GM23338 (cell line): Measurements from ENCODE around the gene CACNA2D3. TPM values are rescaled to one million over a fixed set of nuclear protein-coding genes. Genes with fewer than 3 reads are reported as not detected.

Experiments used
- ATAC-seq: fragments of 200-7000 bp; cut with Tn5 transposase; 3 replicates; pipeline ENCODE4 v1.9.1; 2020
- DNase-seq: peaks from one replicate; pipeline ENCODE4 v3.0.0-alpha.2; 2015; ENCODE audit warnings: low spot score
- H2AFZ ChIP-seq: fragments of 200-600 bp; sonication (generic); 2 replicates; pipeline ENCODE4 v1.8.0; 2016; ENCODE audit warnings: antibody characterized with exemption, mild to moderate bottlenecking, moderate library complexity
- H3F3A ChIP-seq: fragments of 200-600 bp; sonication (generic); replicated peaks from 2 replicates; pipeline ENCODE4 v1.8.0; 2017; ENCODE audit warnings: antibody characterized with exemption, mixed run types, low read depth
- H3K27ac ChIP-seq: fragments of 200-600 bp; sonication (generic); 2 replicates; pipeline ENCODE4 v1.6.1; 2016; ENCODE audit warnings: low read depth
- H3K27me3 ChIP-seq: fragments of 200-600 bp; sonication (generic); 2 replicates; pipeline ENCODE4 v1.8.0; 2016; ENCODE audit warnings: mild to moderate bottlenecking, mixed run types, moderate library complexity; ENCODE audit not compliant: insufficient read depth
- H3K36me3 ChIP-seq: fragments of 200-600 bp; sonication (generic); 2 replicates; pipeline ENCODE4 v1.8.0; 2016; ENCODE audit warnings: mild to moderate bottlenecking; ENCODE audit not compliant: insufficient read depth
- H3K4me1 ChIP-seq: fragments of 200-600 bp; sonication (generic); 2 replicates; pipeline ENCODE4 v1.8.0; 2016; ENCODE audit warnings: mild to moderate bottlenecking, moderate library complexity; ENCODE audit not compliant: insufficient read depth
- H3K4me2 ChIP-seq: fragments of 200-600 bp; sonication (generic); 2 replicates; pipeline ENCODE4 v1.7.1; 2017; ENCODE audit warnings: mixed run types
- H3K4me3 ChIP-seq: fragments of 200-600 bp; sonication (generic); 2 replicates; pipeline ENCODE4 v1.6.1; 2016; ENCODE audit warnings: mixed run types
- H3K79me2 ChIP-seq: fragments of 200-600 bp; sonication (generic); replicated peaks from 2 replicates; pipeline ENCODE4 v1.8.0; 2017; ENCODE audit warnings: mild to moderate bottlenecking; ENCODE audit not compliant: insufficient read depth
- H3K9me2 ChIP-seq: fragments of 200-600 bp; sonication (generic); 2 replicates; pipeline ENCODE4 v1.8.0; 2017; ENCODE audit not compliant: insufficient read depth
- H4K20me1 ChIP-seq: fragments of 200-600 bp; sonication (generic); replicated peaks from 2 replicates; pipeline ENCODE4 v1.8.0; 2017; ENCODE audit warnings: mild to moderate bottlenecking; ENCODE audit not compliant: insufficient read depth
- H3K27ac Mint-ChIP-seq: 2 replicates; pipeline ENCODE4 v1.8.0; 2020; ENCODE audit warnings: inconsistent platforms, mild to moderate bottlenecking, moderate library complexity, mixed read lengths
- H3K27me3 Mint-ChIP-seq: 3 replicates; pipeline ENCODE4 v1.8.0; 2022; ENCODE audit warnings: low read depth, mild to moderate bottlenecking, moderate library complexity, mixed read lengths, inconsistent platforms; ENCODE audit not compliant: insufficient read depth, poor library complexity
- H3K36me3 Mint-ChIP-seq: 3 replicates; pipeline ENCODE4 v1.8.0; 2021; ENCODE audit warnings: low read depth, mild to moderate bottlenecking, inconsistent platforms, moderate library complexity, mixed read lengths
- H3K4me1 Mint-ChIP-seq: 3 replicates; pipeline ENCODE4 v1.8.0; 2020; ENCODE audit warnings: mild to moderate bottlenecking, inconsistent platforms, mixed read lengths
- H3K4me3 Mint-ChIP-seq: 3 replicates; pipeline ENCODE4 v1.8.0; 2021; ENCODE audit warnings: moderate library complexity, mild to moderate bottlenecking, inconsistent platforms, mixed read lengths
- H3K9me3 Mint-ChIP-seq: 3 replicates; pipeline ENCODE4 v1.8.0; 2020; ENCODE audit warnings: moderate library complexity, mild to moderate bottlenecking, inconsistent platforms, mixed read lengths
- CREB1 ChIP-seq: fragments of 250-450 bp; sonication (Bioruptor Pico); IDR thresholded peaks from 2 replicates; pipeline ENCODE4 v1.5.0; 2020; ENCODE audit warnings: low read depth, mild to moderate bottlenecking, moderate library complexity
- EZH2 ChIP-seq: fragments of 200-600 bp; sonication (generic); IDR thresholded peaks from one replicate; pipeline ENCODE4 v1.8.0; 2017; ENCODE audit warnings: antibody characterized with exemption, mild to moderate bottlenecking, low read depth; ENCODE audit not compliant: unreplicated experiment
- EZH2phosphoT487 ChIP-seq: fragments of 200-600 bp; sonication (generic); IDR thresholded peaks from one replicate; pipeline ENCODE4 v1.8.1; 2018; ENCODE audit warnings: antibody characterized with exemption; ENCODE audit not compliant: unreplicated experiment
- JUNB ChIP-seq: IDR thresholded peaks from one replicate; pipeline ENCODE4 v1.6.1; 2016; ENCODE audit warnings: antibody characterized with exemption; ENCODE audit not compliant: unreplicated experiment
- NANOG ChIP-seq: IDR thresholded peaks from 2 replicates; pipeline ENCODE4 v1.6.1; 2016; ENCODE audit warnings: antibody characterized with exemption, borderline replicate concordance
- POLR2AphosphoS5 ChIP-seq: IDR thresholded peaks from 2 replicates; pipeline ENCODE4 v1.6.1; 2016; ENCODE audit warnings: antibody characterized with exemption, low read depth
- STAT1 ChIP-seq: IDR thresholded peaks from one replicate; pipeline ENCODE4 v1.6.1; 2016; ENCODE audit warnings: antibody characterized with exemption; ENCODE audit not compliant: unreplicated experiment
- ZNF114 ChIP-seq: fragments of 250-450 bp; sonication (Bioruptor Pico); IDR thresholded peaks from 2 replicates; pipeline ENCODE4 v1.5.0; 2020; ENCODE audit warnings: mild to moderate bottlenecking, moderate library complexity
- ZNF331 ChIP-seq: fragments of 250-450 bp; sonication (Bioruptor Pico); IDR thresholded peaks from 2 replicates; pipeline ENCODE4 v1.5.0; 2020; ENCODE audit warnings: low read depth, mild to moderate bottlenecking, moderate library complexity
- polyA plus RNA-seq: library from polyadenylated mRNA; unstranded; fragments of >200 nt; fragmentation: Nextera tagmentation; extraction: Ambion mirVana; gene quantifications from 2 replicates; pipeline ENCODE4 v1.2.1, GENCODE V29; 2016
- total RNA-seq: library from RNA; depleted of rRNA; stranded (reverse); fragments of >200 nt; shearing (Covaris generic); gene quantifications from 2 replicates; pipeline ENCODE4 v1.2.3, GENCODE V29; 2014
- TF ChIP-seq, protein P1 (sequence below): IDR thresholded peaks from one replicate; pipeline ENCODE4 v1.6.1; 2018; ENCODE audit warnings: antibody characterized with exemption; ENCODE audit not compliant: unreplicated experiment
- TF ChIP-seq, protein P2 (sequence below), 2 experiments: fragments of 200-600 bp in 1 of 2; sonication (generic) in 1 of 2; conservative IDR thresholded peaks; 2 replicates each; pipeline versions ENCODE4 v1.5.1 to v1.6.1; 2016 to 2017; ENCODE audit warnings: antibody characterized with exemption in 2 of 2, low read depth in 2 of 2, mild to moderate bottlenecking in 2 of 2, moderate library complexity in 1 of 2
- TF ChIP-seq, protein P3 (sequence below): IDR thresholded peaks from 2 replicates; pipeline ENCODE4 v1.6.1; 2016; ENCODE audit warnings: antibody characterized with exemption
- TF ChIP-seq, protein P4 (sequence below): fragments of 250-450 bp; sonication (Bioruptor Pico); IDR thresholded peaks from 2 replicates; pipeline ENCODE4 v1.5.0; 2020; ENCODE audit warnings: mild to moderate bottlenecking, moderate library complexity

Gene CACNA2D3
- total and polyA plus RNA-seq, 2 experiments from 2014 or later: 2.2 to 2.3 TPM

DNA sequence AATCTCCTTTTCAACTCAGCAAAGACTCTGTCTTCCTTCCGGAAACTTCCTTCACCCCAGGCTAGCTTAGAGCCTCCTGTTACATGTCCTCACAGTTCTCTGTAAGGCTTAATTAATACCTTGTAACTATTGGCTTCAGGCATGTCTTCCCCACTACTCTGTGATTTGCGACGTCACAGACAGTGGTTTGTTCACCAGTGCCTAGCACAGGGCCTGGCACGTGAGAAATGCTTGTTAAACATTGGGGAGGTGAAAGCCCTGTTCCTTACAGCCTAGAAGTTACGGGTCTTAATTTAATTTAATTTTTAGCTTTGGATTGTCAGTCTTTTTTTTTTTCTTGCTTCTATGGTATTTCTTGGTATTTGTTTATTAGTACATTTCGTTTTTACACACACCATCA is 36.4 kb upstream of the CACNA2D3 start:
- H3K27me3 Mint-ChIP-seq: peaks cover 15% of the 10 kb centered on the region
- peaks cover 16% of the 10 kb centered on the region for H3K4me1 Mint-ChIP-seq
- no peaks in the 10 kb centered on the region for H3K79me2 ChIP-seq
- no peaks in the 10 kb centered on the region for H4K20me1 ChIP-seq
- no peaks in the 10 kb centered on the region for H3K36me3 ChIP-seq
- H3K27me3 ChIP-seq: peaks cover 34% of the 10 kb centered on the region
- H3K27ac Mint-ChIP-seq: no peak overlapping the region
- no peaks in the 10 kb centered on the region for H3K36me3 Mint-ChIP-seq
- no peak overlapping the region for H3K4me2 ChIP-seq
- H3K4me3 ChIP-seq: no peak overlapping the region
- DNase-seq: no peak
- H3K9me2 ChIP-seq: no peaks in the 10 kb centered on the region
- no peak overlapping the region for H3K27ac ChIP-seq
- no peak for TF ChIP-seq EZH2
- no peak for TF ChIP-seq EZH2phosphoT487
- no peak for TF ChIP-seq POLR2AphosphoS5
- no peak for TF ChIP-seq STAT1
- TF ChIP-seq JUNB: no peak
- no peak for TF ChIP-seq ZNF331 (CRISPR knock-in tag)
- TF ChIP-seq, protein P1, sequence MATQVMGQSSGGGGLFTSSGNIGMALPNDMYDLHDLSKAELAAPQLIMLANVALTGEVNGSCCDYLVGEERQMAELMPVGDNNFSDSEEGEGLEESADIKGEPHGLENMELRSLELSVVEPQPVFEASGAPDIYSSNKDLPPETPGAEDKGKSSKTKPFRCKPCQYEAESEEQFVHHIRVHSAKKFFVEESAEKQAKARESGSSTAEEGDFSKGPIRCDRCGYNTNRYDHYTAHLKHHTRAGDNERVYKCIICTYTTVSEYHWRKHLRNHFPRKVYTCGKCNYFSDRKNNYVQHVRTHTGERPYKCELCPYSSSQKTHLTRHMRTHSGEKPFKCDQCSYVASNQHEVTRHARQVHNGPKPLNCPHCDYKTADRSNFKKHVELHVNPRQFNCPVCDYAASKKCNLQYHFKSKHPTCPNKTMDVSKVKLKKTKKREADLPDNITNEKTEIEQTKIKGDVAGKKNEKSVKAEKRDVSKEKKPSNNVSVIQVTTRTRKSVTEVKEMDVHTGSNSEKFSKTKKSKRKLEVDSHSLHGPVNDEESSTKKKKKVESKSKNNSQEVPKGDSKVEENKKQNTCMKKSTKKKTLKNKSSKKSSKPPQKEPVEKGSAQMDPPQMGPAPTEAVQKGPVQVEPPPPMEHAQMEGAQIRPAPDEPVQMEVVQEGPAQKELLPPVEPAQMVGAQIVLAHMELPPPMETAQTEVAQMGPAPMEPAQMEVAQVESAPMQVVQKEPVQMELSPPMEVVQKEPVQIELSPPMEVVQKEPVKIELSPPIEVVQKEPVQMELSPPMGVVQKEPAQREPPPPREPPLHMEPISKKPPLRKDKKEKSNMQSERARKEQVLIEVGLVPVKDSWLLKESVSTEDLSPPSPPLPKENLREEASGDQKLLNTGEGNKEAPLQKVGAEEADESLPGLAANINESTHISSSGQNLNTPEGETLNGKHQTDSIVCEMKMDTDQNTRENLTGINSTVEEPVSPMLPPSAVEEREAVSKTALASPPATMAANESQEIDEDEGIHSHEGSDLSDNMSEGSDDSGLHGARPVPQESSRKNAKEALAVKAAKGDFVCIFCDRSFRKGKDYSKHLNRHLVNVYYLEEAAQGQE: no peak
- TF ChIP-seq, protein P2, sequence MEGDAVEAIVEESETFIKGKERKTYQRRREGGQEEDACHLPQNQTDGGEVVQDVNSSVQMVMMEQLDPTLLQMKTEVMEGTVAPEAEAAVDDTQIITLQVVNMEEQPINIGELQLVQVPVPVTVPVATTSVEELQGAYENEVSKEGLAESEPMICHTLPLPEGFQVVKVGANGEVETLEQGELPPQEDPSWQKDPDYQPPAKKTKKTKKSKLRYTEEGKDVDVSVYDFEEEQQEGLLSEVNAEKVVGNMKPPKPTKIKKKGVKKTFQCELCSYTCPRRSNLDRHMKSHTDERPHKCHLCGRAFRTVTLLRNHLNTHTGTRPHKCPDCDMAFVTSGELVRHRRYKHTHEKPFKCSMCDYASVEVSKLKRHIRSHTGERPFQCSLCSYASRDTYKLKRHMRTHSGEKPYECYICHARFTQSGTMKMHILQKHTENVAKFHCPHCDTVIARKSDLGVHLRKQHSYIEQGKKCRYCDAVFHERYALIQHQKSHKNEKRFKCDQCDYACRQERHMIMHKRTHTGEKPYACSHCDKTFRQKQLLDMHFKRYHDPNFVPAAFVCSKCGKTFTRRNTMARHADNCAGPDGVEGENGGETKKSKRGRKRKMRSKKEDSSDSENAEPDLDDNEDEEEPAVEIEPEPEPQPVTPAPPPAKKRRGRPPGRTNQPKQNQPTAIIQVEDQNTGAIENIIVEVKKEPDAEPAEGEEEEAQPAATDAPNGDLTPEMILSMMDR (conservative IDR thresholded peaks at IDR 0.05; ENCODE audit: low read depth in 2 of 2): no peak
- no peak for TF ChIP-seq ZNF114
- TF ChIP-seq, protein P3, sequence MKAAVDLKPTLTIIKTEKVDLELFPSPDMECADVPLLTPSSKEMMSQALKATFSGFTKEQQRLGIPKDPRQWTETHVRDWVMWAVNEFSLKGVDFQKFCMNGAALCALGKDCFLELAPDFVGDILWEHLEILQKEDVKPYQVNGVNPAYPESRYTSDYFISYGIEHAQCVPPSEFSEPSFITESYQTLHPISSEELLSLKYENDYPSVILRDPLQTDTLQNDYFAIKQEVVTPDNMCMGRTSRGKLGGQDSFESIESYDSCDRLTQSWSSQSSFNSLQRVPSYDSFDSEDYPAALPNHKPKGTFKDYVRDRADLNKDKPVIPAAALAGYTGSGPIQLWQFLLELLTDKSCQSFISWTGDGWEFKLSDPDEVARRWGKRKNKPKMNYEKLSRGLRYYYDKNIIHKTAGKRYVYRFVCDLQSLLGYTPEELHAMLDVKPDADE: no peak
- TF ChIP-seq, protein P4, sequence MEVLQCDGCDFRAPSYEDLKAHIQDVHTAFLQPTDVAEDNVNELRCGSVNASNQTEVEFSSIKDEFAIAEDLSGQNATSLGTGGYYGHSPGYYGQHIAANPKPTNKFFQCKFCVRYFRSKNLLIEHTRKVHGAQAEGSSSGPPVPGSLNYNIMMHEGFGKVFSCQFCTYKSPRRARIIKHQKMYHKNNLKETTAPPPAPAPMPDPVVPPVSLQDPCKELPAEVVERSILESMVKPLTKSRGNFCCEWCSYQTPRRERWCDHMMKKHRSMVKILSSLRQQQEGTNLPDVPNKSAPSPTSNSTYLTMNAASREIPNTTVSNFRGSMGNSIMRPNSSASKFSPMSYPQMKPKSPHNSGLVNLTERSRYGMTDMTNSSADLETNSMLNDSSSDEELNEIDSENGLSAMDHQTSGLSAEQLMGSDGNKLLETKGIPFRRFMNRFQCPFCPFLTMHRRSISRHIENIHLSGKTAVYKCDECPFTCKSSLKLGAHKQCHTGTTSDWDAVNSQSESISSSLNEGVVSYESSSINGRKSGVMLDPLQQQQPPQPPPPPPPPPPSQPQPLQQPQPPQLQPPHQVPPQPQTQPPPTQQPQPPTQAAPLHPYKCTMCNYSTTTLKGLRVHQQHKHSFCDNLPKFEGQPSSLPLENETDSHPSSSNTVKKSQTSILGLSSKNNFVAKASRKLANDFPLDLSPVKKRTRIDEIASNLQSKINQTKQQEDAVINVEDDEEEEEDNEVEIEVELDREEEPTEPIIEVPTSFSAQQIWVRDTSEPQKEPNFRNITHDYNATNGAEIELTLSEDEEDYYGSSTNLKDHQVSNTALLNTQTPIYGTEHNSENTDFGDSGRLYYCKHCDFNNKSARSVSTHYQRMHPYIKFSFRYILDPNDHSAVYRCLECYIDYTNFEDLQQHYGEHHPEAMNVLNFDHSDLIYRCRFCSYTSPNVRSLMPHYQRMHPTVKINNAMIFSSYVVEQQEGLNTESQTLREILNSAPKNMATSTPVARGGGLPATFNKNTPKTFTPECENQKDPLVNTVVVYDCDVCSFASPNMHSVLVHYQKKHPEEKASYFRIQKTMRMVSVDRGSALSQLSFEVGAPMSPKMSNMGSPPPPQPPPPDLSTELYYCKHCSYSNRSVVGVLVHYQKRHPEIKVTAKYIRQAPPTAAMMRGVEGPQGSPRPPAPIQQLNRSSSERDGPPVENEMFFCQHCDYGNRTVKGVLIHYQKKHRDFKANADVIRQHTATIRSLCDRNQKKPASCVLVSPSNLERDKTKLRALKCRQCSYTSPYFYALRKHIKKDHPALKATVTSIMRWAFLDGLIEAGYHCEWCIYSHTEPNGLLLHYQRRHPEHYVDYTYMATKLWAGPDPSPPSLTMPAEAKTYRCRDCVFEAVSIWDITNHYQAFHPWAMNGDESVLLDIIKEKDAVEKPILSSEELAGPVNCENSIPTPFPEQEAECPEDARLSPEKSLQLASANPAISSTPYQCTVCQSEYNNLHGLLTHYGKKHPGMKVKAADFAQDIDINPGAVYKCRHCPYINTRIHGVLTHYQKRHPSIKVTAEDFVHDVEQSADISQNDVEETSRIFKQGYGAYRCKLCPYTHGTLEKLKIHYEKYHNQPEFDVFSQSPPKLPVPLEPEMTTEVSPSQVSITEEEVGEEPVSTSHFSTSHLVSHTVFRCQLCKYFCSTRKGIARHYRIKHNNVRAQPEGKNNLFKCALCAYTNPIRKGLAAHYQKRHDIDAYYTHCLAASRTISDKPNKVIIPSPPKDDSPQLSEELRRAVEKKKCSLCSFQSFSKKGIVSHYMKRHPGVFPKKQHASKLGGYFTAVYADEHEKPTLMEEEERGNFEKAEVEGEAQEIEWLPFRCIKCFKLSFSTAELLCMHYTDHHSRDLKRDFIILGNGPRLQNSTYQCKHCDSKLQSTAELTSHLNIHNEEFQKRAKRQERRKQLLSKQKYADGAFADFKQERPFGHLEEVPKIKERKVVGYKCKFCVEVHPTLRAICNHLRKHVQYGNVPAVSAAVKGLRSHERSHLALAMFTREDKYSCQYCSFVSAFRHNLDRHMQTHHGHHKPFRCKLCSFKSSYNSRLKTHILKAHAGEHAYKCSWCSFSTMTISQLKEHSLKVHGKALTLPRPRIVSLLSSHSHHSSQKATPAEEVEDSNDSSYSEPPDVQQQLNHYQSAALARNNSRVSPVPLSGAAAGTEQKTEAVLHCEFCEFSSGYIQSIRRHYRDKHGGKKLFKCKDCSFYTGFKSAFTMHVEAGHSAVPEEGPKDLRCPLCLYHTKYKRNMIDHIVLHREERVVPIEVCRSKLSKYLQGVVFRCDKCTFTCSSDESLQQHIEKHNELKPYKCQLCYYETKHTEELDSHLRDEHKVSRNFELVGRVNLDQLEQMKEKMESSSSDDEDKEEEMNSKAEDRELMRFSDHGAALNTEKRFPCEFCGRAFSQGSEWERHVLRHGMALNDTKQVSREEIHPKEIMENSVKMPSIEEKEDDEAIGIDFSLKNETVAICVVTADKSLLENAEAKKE (CRISPR knock-in tag): no peak
- TF ChIP-seq NANOG: no peak
- no peak for TF ChIP-seq CREB1 (CRISPR knock-in tag)
- H3K9me3 Mint-ChIP-seq: no peaks in the 10 kb centered on the region
- H3F3A ChIP-seq: no peaks in the 10 kb centered on the region
- no peak for ATAC-seq
- no peak overlapping the region for H3K4me3 Mint-ChIP-seq
- no peak overlapping the region for H2AFZ ChIP-seq
- peaks cover 4% of the 10 kb centered on the region; the same call in 1 of the 2 replicates for H3K4me1 ChIP-seq
